Measurements from ENCODE around the gene KRTAP21-1. TPM values are rescaled to one million over a fixed set of nuclear protein-coding genes. Genes with fewer than 3 reads are reported as not detected.

KRTAP21-1 gene
- total RNA-seq, 1 experiment from 2014 or later = not detected

DNA sequence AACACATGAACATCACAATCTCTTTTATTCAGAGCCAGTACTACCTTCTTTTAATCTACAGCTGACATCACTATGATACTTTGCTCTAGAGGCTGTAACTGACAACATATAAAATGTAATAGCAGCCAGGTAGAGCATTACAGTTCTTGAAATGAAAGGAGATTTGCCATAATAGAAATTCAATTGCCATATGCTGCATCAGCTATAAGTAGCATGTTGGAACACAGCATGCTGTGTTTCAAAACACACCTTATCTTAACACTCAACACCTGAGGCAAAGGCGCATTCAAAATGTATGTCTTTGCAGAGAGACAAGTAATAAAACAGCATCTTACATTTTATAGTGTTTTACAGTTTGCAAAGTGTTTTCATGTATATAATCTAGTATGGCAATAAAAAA, 24.0 kb upstream of the KRTAP21-1 start:
- Mint-ChIP-seq H3K27me3 (ENCODE audit: low read depth) (peaks cover 3% of the 10 kb centered on the region; the same call in 1 of the 2 replicates), H3K9me3 (peaks cover 2 to 19% of the 10 kb centered on the region in 2 experiments; a peak in 4 of 5 replicates), H3K4me3 (no peak overlapping the region), H3K27ac (no peak overlapping the region), H3K4me1 (no peaks in the 10 kb centered on the region), H3K36me3 (ENCODE audit: insufficient read depth in 1 of 3, low read depth in 3 of 3) (peaks cover 0 to 20% (median 0%) of the 10 kb centered on the region in 3 experiments; a peak in 2 of 7 replicates)
- Histone ChIP-seq H3K4me1 (ENCODE audit: insufficient read depth, low read length) (no peaks in the 10 kb centered on the region), H3K18ac (ENCODE audit: insufficient read length, low read depth, low read length) (no peak overlapping the region), H2BK12ac (ENCODE audit: insufficient read length, low read depth, low read length) (no peak overlapping the region), H2BK5ac (ENCODE audit: insufficient read length, low read length) (no peak overlapping the region), H4K20me1 (ENCODE audit: control insufficient read depth, insufficient read depth, insufficient read length) (no peaks in the 10 kb centered on the region), H3T11ph (ENCODE audit: low read length) (no peak overlapping the region), H3K23me2 (ENCODE audit: insufficient read length, low read depth, low read length, poor library complexity, severe bottlenecking) (no peaks in the 10 kb centered on the region), H2BK15ac (ENCODE audit: low read depth, low read length) (no peak overlapping the region), H4K5ac (ENCODE audit: insufficient read length, low read depth, low read length) (no peak overlapping the region), H2BK120ac (ENCODE audit: low read depth, low read length, poor library complexity, severe bottlenecking) (no peak overlapping the region), H3K56ac (ENCODE audit: insufficient read length, low read depth, low read length) (no peak overlapping the region), H3K27me3 (ENCODE audit: insufficient read depth, low read length) (no peaks in the 10 kb centered on the region), H3K79me1 (ENCODE audit: insufficient read depth, low read depth, low read length, poor library complexity, severe bottlenecking) (no peaks in the 10 kb centered on the region), H3K4me2 (ENCODE audit: insufficient read depth, insufficient read length, low read length) (no peak overlapping the region), H2AK5ac (ENCODE audit: insufficient read length, low read length) (no peak overlapping the region), H4K91ac (ENCODE audit: insufficient read length, low read depth, low read length) (no peak overlapping the region), H2BK20ac (ENCODE audit: low read depth, low read length, poor library complexity, severe bottlenecking) (no peak overlapping the region), H2AFZ (ENCODE audit: low read length) (no peak overlapping the region), H3K14ac (ENCODE audit: insufficient read depth, low read length) (no peak overlapping the region), H3K79me2 (ENCODE audit: insufficient read depth, low read length) (no peaks in the 10 kb centered on the region), H3K4ac (ENCODE audit: low read depth, low read length) (no peak overlapping the region), H3K27ac (ENCODE audit: insufficient read length, low read depth, low read length) (no peak overlapping the region), H3K23ac (ENCODE audit: insufficient read length, low read depth, low read length) (no peak overlapping the region), H3K9ac (ENCODE audit: extremely low read depth, insufficient read length, low read length) (no peak overlapping the region), H4K8ac (replicated peaks; ENCODE audit: insufficient read length, low read depth, low read length) (no peak overlapping the region), H3K9me3 (ENCODE audit: control insufficient read depth, low read depth, low read length) (no peaks in the 10 kb centered on the region)
- no peak for DNase-seq
- TF ChIP-seq CTCF (conservative IDR thresholded peaks at IDR 0.05) = no peak
- no CpG with 5 or more reads among the region's 1 CpG for WGBS (ENCODE audit: extremely low coverage, insufficient read length, low lambda C conversion rate)
